B cell (primary cell): ENCODE results near the gene ZBTB14.

Experiments used
- EZH2 ChIP-seq: IDR thresholded peaks from 2 replicates; pipeline ENCODE4 v1.6.1; 2012; ENCODE audit warnings: borderline replicate concordance, low read depth, mild to moderate bottlenecking, moderate library complexity, low read length; ENCODE audit not compliant: insufficient read depth, poor library complexity, severe bottlenecking
- TF ChIP-seq, protein P1 (sequence below): fragments of 200-600 bp; IDR thresholded peaks from one replicate; pipeline ENCODE4 v1.8.0; 2022; ENCODE audit warnings: antibody characterized with exemption, mild to moderate bottlenecking

DNA sequence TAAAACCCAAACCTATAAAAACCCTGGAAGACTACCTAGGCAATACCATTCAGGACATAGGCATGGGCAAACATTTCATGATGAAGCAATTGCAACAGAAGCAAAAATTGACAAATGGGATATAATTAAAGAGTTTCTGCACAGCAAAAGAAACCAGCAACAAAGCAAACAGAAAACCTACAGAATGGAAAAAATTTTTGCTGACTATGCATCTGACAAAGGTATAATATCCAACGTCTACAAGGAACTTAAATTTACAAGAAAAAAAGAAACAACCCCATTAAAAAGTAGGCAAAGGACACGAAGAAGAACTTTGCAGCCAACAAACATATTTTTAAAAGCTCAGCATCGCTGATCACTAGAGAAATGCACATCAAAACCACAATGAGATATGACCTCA lies 28.8 kb downstream of the ZBTB14 start:
- TF ChIP-seq, protein P1, sequence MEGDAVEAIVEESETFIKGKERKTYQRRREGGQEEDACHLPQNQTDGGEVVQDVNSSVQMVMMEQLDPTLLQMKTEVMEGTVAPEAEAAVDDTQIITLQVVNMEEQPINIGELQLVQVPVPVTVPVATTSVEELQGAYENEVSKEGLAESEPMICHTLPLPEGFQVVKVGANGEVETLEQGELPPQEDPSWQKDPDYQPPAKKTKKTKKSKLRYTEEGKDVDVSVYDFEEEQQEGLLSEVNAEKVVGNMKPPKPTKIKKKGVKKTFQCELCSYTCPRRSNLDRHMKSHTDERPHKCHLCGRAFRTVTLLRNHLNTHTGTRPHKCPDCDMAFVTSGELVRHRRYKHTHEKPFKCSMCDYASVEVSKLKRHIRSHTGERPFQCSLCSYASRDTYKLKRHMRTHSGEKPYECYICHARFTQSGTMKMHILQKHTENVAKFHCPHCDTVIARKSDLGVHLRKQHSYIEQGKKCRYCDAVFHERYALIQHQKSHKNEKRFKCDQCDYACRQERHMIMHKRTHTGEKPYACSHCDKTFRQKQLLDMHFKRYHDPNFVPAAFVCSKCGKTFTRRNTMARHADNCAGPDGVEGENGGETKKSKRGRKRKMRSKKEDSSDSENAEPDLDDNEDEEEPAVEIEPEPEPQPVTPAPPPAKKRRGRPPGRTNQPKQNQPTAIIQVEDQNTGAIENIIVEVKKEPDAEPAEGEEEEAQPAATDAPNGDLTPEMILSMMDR, result no peak
- TF ChIP-seq EZH2, result no peak
